PC-9 (cell line): ENCODE measurements around the gene PYGB.

ENCODE experiments used
- EZH2 ChIP-seq: fragments of 200-600 bp; sonication (generic); IDR thresholded peaks from 2 replicates; pipeline ENCODE4 v1.8.0; 2017; ENCODE audit warnings: antibody characterized with exemption, low read depth
- TF ChIP-seq, protein P1 (sequence below): fragments of 200-600 bp; sonication (generic); conservative IDR thresholded peaks from 2 replicates; pipeline ENCODE4 v1.6.1; 2017; ENCODE audit warnings: mixed run types, antibody characterized with exemption, mild to moderate bottlenecking, moderate library complexity

DNA sequence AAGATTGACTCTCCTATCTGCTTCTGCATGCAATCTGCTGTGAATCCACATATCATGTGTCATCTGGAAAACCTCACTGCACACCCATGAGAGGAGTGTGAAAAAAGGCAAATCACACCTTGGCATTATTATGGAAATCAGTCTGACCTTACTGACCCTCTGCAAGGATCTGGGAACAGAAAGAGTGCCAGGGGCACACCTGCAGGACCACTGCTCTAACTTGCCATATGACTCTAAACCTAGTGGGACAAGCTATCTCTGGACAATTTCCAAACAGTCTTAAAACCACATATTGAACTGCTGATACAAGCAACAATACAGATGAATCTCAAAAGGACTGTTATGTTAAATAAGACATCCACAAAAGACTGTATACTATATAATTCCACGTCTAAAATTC, 92.5 kb downstream of the PYGB start:
- TF ChIP-seq, protein P1, sequence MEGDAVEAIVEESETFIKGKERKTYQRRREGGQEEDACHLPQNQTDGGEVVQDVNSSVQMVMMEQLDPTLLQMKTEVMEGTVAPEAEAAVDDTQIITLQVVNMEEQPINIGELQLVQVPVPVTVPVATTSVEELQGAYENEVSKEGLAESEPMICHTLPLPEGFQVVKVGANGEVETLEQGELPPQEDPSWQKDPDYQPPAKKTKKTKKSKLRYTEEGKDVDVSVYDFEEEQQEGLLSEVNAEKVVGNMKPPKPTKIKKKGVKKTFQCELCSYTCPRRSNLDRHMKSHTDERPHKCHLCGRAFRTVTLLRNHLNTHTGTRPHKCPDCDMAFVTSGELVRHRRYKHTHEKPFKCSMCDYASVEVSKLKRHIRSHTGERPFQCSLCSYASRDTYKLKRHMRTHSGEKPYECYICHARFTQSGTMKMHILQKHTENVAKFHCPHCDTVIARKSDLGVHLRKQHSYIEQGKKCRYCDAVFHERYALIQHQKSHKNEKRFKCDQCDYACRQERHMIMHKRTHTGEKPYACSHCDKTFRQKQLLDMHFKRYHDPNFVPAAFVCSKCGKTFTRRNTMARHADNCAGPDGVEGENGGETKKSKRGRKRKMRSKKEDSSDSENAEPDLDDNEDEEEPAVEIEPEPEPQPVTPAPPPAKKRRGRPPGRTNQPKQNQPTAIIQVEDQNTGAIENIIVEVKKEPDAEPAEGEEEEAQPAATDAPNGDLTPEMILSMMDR = no peak
- no peak for TF ChIP-seq EZH2
